Suprapubic skin (tissue), 4 donors: ENCODE data around the gene THUMPD1. TPM values are rescaled to one million over a fixed set of nuclear protein-coding genes. Genes with fewer than 3 reads are reported as not detected.

Experiments
- DNase-seq, 2 donors: peaks; one replicate each; pipeline ENCODE4 v3.0.0-alpha.2; 2019; ENCODE audit warnings: low spot score in 2 of 2
- H3K27ac ChIP-seq: fragments of 200-600 bp; sonication (generic); one replicate; pipeline ENCODE4 v1.5.1; 2019
- H3K27me3 ChIP-seq: fragments of 200-600 bp; sonication (generic); one replicate; pipeline ENCODE4 v1.5.1; 2019
- H3K36me3 ChIP-seq: fragments of 200-600 bp; sonication (generic); one replicate; pipeline ENCODE4 v1.5.1; 2019
- H3K4me1 ChIP-seq: fragments of 200-600 bp; sonication (generic); one replicate; pipeline ENCODE4 v1.5.1; 2019
- H3K4me3 ChIP-seq: fragments of 200-600 bp; sonication (generic); one replicate; pipeline ENCODE4 v1.5.1; 2019; ENCODE audit warnings: mild to moderate bottlenecking
- H3K9me3 ChIP-seq: fragments of 200-600 bp; sonication (generic); one replicate; pipeline ENCODE4 v1.5.1; 2019
- CTCF ChIP-seq, 2 donors: fragments of 200-600 bp in 1 of 2; fragments of 450-650 bp in 1 of 2; sonication (generic) in 1 of 2; IDR thresholded peaks; one replicate each; pipeline ENCODE4 v1.5.1; 2016 to 2019; ENCODE audit warnings: antibody characterized with exemption in 2 of 2, mild to moderate bottlenecking in 1 of 2, moderate library complexity in 1 of 2
- EP300 ChIP-seq: sonication (generic); formaldehyde crosslinking; IDR thresholded peaks from one replicate; pipeline ENCODE4 v1.6.1; 2017; ENCODE audit warnings: antibody characterized with exemption
- POLR2A ChIP-seq, 2 donors: fragments of 450-650 bp; IDR thresholded peaks; one replicate each; pipeline ENCODE4 v1.6.1; 2017; ENCODE audit warnings: antibody characterized with exemption in 2 of 2, mild to moderate bottlenecking in 2 of 2, moderate library complexity in 2 of 2
- POLR2AphosphoS5 ChIP-seq, 3 donors: sonication (generic); formaldehyde crosslinking; IDR thresholded peaks; one replicate each; pipeline ENCODE4 v1.6.1; 2017; ENCODE audit warnings: antibody characterized with exemption in 3 of 3
- WGBS: methylation state at CpG from one replicate; pipeline ENCODE4 v1.1.5; 2018; 5-methylcytosine and 5-hydroxymethylcytosine counted together
- total RNA-seq, 4 donors: library from RNA; depleted of rRNA; stranded (reverse); fragments of >200 nt; gene quantifications; one replicate each; pipeline ENCODE4 v1.1.0, GENCODE V29; 2016

The THUMPD1 gene
- total RNA-seq, 4 donors from 2014 or later = 63.4 to 71.9 (median 64.1) TPM

GRCh38 chr16:20689668-20690067 is 52.0 kb downstream of the THUMPD1 start:
- no peak for DNase-seq
- Histone ChIP-seq H3K27ac (no peak overlapping the region), H3K9me3 (no peaks in the 10 kb centered on the region), H3K27me3 (no peaks in the 10 kb centered on the region), H3K36me3 (no peaks in the 10 kb centered on the region), H3K4me3 (no peak overlapping the region), H3K4me1 (no peaks in the 10 kb centered on the region)
- TF ChIP-seq POLR2AphosphoS5 (IDR thresholded peaks at IDR 0.05) (no peak), EP300 (no peak), CTCF (IDR thresholded peaks at IDR 0.05) (no peak), POLR2A (IDR thresholded peaks at IDR 0.05) (no peak)

GRCh38 chr16:20683812-20684211 is 57.8 kb downstream of the THUMPD1 start:
- no peaks in the 10 kb centered on the region for H3K27me3 ChIP-seq
- WGBS = 64% methylated on average over 1 of the region's 1 CpG
- TF ChIP-seq EP300 (no peak), POLR2A (IDR thresholded peaks at IDR 0.05) (no peak)

More at GRCh38 chr16:20683812-20684211, 57.8 kb downstream of the THUMPD1 start:
- H3K4me3 ChIP-seq = no peak overlapping the region
- DNase-seq = no peak
- no peaks in the 10 kb centered on the region for H3K9me3 ChIP-seq
- no peaks in the 10 kb centered on the region for H3K36me3 ChIP-seq
- no peaks in the 10 kb centered on the region for H3K4me1 ChIP-seq
- no peak overlapping the region for H3K27ac ChIP-seq

Other genes with a start within 250 kb of the THUMPD1 start
- gene ACSM2B, start 165.5 kb downstream of the THUMPD1 start, total RNA-seq = under 1 TPM in 1 of 4 donors, not detected in 3; 0.32 TPM
- 1 to 10 TPM in 2 of 4 donors, under 1 TPM in 2; 0.52 to 2.8 (median 1.1) TPM for gene ACSM1, start 44.1 kb downstream of the THUMPD1 start, total RNA-seq
- 10 to 100 TPM in 3 of 4 donors, 1 to 10 TPM in 1; 5.2 to 11.7 (median 11.0) TPM for gene ACSM3, start 22.2 kb upstream of the THUMPD1 start, total RNA-seq
- gene ERI2, start 64.7 kb upstream of the THUMPD1 start, total RNA-seq = 10 to 100 TPM; 11.0 to 21.8 (median 18.0) TPM
- 1 to 10 TPM; 3.5 to 9.1 (median 3.9) TPM for gene REXO5, start 64.7 kb upstream of the THUMPD1 start, total RNA-seq
- gene DCUN1D3, start 158.5 kb upstream of the THUMPD1 start, total RNA-seq = 10 to 100 TPM; 16.6 to 31.8 (median 21.1) TPM
- 10 to 100 TPM; 17.4 to 37.3 (median 30.0) TPM for gene LYRM1, start 159.0 kb upstream of the THUMPD1 start, total RNA-seq